Inferior parietal cortex (tissue), 1 donor: Measurements from ENCODE around the gene AP5S1.

Experiments used
- DNase-seq: peaks from one replicate; pipeline ENCODE4 v3.0.0-alpha.2; 2016; ENCODE audit errors: extremely low spot score

Gene AP5S1, protein sequence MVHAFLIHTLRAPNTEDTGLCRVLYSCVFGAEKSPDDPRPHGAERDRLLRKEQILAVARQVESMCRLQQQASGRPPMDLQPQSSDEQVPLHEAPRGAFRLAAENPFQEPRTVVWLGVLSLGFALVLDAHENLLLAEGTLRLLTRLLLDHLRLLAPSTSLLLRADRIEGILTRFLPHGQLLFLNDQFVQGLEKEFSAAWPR

DNA sequence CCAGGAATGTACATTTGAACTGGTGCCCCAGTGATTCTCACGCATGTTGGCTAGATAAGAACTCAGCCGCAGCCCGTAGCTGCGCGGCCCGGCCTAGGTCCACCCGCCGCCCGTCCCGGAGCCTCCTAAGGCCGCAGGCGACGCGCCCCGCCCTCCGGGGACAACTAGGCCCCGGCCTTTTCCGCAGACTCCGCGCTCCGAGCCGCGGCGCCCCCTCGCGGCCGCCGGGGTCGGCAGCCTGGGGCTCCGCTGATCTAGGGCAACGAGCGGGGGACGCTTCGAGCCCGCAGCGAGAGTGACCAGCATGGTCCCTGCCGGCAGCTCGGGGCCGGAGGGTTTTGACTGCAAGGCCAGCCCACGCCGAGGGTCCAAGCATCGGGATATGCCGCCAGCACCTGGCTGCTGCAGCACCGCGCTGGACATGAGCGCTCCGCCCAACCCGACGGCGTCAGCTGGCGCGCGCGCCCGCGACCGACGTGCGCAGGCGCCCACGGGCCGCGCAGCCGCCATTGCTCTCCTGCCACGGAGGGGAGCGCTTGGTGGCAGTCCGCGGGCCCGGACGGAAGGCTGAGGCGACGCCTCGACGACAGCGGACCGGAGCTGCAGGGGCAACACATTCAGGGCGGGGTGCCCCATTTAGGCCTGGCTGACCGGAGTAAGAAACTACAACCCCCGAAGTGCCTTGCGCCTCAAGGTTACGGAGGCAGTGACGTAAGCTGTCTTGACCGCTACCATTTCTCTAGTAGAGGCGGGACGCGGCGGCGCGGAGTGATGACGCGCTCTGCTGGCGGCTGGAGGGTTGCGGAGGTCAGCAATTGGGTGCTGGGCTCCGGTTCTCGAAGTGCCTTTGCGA is at the start of gene AP5S1:
TSS of gene AP5S1 (plus strand) at position 500 of the 853 bp plus-strand sequence. CDS start 1,571 bp downstream, outside the sequence.
- peak; percentile 96 for DNase-seq

DNA sequence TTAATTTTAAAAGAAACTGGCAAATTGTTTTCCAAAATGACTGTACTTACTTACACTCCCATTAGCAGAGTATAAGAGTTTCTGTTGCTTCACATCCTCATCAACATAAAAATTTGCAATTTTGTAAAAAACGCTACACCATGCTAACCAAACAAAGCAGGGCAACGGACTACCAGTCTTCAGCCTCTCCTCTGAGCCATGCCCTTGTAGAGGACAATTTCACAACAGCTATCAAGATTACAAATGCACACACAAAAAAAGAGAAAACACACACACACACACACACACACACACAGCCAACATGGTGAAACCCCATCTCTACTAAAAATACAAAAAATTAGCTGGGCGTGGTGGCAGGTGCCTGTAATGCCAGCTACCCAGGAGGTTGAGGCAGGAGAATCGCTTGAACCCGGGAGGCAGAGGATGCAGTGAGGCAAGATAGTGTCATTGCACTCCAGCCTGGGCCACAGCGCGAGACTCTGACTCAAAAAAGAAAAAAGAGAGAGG is 48.7 kb upstream of the AP5S1 start:
- no peak for DNase-seq

DNA sequence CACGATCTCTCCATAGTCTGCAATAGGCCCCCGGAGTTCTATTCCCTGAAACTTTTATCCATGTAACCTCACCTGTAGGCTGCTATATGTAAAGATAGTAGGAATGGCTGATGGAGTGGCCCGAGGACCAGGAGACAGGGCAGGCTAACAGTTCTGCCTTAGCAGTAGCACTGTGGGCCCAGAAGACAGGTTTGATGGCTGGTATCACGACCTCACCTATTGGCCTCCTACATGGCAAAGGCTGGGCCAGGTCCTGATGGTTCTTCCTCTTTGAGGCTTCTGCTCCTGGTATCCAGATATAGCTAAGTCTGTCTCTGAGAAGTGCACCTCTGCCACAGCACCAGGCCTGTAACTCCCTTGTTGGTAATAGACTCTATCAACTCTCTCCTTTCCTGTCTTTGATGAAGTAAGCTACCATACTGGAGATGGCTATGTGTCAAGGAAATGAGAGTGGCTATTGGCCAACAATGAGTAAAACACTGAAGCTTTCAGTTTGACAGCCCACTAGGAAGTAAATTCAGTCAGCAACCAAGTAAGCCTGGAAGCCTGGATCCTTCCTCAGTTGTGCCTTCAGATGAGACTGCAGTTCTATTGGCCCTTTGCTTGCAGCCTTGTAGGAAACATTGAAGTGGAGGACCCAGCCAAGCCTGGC is 44.8 kb upstream of the AP5S1 start:
- DNase-seq, result no peak

DNA sequence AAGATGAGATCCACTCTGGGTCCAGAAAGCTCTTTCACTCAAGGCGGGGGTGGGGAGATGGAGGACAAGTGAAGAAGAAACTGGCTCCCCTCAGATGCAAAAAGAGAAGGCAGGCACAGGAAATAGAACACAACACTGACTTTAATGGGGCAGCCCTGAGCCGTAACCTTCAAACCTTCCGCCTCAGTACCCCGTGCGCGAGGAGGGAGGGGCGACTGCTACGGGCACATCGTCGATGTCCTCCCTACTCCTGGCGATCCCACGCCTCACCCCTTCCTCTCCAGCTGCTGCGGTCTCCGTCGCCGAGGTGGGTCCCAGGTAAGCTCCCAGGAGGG is 43.0 kb upstream of the AP5S1 start:
- no peak for DNase-seq

DNA sequence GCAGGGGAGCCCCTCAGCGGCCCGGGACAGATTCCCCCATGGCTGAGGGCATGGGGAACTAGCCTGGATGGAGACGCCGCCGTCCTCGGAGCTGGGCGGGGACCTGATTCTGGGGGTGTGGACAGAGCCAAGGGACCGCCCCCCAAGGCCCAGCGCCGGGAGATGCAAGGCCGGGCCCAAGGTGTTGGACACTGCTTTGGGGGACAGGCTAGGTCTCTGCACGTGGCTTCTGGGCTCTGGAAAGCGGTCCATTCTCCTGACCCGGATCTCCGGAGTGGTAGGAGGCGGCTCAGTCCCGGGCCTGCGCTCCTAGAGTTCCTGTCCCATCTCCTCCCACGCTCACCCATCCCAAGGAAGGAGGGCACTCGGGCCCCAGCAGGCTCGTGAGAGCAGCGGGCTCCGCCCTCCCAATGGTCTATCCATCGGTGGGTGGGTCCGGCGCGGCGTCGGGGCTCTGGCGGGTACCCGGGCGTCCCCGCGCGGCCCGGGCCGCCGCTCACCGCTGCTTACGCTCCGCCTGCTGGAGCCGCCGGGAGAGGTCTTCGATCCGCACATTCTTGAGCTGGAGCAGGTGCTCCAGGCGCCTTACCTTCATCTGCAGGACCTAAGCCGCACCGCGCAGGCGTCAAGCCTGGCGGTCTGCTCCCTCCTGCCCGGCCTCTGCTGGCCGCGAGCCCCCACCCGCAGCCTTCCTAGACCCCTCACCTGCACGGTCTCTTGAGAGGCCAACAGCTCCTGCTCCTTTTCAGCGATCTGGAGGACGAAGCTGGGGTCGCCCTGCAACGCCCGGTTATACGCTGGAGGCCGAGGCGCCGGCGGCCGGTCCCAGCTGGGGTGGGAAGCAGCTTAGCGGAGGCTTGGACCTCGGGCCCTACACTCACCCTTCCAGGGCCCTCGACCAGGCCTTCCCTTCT is 42.4 kb upstream of the AP5S1 start:
- DNase-seq, result no peak

DNA sequence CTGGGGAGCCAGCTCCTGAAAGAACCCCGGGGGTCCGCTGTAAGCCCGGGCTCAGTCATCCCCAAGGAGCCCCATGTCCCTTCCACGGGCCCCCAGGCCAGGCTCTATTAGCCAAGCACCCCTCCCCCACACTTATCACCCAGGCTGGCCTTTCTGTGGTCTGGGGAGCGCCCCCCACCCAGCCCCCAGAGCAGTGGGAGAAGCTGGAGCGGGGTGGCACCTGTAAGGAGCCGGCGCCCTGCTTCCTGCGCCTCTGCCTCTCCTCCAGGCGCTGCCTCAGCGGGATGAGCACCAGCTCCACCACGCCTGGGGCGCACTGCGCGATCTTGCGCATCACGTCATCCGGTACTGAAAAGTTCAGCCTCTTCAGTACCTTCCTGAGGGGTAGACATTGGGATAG is 41.4 kb upstream of the AP5S1 start:
- no peak for DNase-seq

DNA sequence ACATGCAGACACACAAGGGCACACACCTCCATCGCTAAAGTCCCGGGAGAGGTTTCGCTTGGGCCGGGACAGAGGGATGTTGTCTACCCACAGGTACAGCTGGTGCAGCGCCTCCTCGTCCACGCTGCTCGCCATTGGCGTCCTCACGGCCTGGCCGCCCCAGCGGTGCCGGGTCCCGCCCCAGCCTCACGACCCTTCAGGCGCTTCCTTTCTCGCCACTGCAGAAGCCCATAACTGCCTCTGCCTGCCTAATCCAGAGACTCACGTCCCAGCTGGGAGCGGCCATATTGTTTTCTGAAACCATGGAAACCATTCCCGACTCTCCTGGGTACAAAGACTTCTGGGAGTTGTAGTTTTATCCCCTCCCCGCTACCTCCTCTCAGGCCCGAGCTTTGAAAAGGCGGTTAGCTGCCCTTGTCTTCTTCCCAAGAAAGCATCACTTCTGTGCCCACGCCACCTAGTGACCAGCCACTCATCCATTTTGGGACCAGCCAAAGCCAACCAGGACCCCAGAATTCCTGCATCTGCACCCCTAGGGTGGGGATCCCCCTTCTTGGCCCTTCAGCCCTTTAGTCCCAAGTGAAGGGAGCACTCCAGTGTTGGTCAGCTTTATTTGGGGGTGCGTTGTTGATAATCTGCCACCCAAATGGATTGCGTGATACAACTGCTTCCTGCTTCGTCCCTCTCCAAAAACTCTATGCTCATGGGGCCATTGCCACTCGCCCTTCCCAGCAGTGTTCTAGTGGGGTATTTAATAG is 39.0 kb upstream of the AP5S1 start, which contains the start of gene SPEF1:
TSS of gene SPEF1 (minus strand) at position 296 of the 758 bp plus-strand sequence. CDS start at position 135, 161 bp downstream.
- peak; percentile 94 for DNase-seq

DNA sequence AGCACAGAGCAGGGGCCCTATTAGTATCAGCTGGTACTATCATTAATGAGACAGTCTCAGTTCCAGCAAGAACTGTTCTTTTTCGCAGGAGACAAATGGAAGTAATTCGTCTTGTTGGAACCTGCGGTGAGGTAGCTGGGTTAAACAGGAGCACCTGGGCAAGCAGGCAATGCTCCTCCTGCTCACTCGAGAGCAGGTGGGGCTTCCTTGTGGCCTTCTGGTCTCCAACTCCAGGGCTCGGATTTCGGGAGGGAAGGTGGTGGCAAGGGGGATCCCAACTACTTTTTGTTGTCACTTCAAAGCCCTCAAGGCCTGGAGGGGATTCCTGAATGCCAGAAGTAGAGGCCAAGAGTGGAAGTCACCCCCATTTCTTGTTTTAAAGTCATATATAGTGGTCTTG is 37.8 kb upstream of the AP5S1 start:
- no peak for DNase-seq

DNA sequence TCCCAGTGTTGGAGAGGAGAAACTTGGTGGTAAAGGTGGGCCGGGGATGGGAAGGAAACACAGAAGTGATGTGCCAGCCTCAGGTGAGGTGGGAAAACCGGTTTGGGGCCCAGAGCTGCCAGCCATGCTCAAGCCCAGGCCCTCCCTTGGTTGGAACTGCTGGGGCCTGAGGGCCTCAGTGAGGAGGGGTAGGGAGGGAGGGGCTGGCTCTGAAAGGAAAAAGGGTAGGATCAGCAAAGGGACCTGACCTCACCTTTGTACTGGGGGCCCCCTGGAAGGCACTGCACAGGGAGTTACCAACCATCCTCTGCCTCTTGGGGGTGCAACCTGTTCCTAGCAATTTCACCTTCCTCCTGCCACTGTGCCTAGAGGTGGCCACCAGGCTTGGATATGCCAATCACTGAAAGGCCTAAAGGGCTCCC is 37.3 kb upstream of the AP5S1 start:
- no peak for DNase-seq

DNA sequence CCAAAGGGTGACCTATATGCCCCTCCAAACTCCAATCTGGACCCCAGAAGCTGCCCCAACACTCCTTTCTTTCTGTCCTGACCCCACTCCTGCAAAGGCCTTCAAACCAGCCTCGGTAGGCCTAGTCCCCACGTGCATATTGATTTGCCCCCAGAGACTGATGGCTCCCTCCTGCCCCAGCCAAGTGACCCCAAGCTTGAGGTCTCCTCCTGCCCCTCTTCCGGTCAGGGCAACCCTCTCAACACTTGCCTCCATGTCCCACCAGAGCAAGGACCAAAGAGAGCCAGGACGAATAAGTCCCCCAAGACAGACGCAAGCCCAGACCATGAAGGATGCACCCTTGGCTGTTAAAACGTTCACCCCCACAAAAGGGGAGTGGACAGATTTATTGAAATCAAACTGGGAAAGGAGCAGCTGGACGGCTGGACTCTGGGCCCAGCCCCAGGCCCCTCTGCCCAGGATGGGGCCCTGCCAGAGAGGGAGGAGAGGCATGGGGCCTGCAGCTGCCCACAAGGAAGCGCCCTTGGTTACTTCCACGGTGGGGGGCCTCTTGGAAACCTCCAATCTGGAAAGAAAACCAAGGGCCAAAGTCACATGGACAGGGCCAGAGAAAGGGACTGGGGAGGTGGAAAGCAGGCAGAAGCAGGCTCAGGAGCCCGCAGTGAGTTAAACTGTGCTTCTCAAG is 36.7 kb upstream of the AP5S1 start:
- no peak for DNase-seq

DNA sequence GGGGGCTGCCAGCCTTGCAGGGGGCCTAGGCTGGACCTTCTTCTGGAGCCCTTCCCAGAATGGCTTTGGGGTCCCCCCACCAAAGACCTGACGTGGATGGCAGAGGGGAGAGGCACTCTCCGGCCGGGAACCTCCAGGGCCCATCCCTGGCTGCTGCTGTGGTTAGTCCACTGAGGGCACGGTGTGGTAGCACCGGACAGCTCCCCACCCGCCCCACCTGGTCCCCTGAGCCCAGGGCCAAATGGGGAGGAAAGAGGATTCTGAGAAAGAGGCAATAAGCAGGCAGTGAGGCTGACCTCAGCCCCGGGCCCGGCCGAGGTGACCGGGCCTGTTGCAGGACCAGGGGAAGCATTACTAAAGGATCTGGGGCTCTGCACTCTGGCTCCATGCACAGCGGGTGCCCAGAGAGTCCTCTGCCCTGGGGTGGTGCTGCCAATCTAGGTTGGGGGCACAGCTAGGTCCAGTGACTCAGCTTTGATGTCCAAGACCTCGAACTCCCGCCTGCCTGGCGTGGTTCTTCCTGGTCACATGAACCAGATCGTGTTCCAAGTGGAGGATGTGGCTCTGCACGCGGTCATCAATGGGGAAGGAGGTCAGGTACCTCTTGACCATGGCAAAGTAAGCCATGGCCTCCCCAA is 36.0 kb upstream of the AP5S1 start:
- DNase-seq, result no peak

DNA sequence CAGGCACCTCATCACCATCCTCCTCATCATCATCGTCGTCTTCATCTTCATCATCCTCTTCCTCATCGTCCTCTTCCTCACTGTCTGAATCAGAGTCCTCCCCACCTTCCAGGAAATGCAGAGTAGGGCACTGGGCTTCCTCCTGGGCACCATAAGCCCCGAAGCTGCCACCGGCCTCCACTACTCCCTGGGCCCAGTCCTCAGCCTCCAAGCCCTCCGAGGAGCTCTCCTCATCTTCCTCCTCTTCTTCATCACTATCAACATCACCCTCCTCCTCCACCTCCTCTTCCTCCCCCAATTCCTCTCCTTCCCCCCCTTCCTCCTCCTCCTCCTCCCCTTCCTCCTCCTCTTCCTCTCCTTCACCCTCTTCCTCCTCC is 35.5 kb upstream of the AP5S1 start:
- DNase-seq, result no peak

DNA sequence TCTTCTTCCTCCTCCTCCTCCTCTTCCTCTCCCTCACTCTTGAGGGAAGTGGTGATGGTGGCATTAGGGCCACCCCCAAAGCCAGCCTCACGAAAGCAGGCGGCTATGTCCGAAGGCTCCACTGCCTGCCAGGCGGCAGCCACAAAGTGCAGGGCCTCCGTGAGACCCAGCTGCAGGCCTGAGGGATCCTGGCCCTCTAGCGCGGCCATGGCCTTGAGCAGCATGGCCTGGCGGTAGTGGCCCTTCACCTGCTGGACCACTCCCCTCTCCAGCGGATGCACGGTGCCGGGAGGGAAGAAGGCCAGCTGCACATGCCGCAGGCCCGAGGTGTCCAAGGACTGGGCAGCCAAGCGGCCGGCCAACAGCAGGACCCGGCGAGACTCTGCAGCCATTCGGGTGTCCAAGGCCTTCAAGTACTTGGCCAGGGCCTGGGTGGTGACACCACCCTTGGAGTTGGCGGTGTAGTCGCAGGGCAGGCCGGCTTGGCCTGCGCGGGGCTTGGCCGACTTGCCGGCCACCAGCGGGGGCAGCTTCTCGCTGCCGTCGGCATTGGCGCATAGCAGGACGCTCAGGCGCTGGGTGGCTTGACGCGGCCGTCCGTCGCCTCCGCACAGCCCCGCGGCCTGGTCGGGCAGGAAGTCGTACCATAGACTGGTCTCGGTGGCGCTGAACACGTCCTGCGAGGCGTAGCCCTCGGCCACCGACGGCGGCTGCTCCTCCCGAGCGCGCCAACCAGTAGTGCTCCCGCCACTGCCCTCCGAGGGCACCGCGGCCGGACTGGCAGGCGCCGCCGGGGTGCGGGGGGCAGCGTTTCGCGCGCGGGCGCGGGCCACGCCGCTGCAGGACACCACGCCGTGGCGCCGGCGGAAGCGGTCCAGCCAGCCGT is 34.9 kb upstream of the AP5S1 start:
- no peak for DNase-seq

DNA sequence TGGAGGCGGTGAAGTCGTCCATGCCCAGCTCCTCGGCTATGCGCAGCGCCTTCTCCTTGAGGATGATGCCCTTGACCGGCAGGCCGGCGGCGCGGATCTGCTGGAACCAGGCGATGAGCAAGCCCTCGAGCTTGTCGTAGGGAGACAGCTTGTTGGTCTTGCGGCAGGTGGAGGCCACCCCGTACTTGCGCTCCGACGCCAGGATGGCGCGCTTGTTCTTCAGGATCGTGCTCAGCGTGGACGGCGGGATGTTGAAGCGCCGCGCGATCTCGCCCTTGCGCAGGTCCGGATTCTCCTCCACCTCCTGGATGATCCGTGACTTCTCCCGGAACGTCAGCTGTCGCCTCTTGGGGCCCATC is 34.2 kb upstream of the AP5S1 start:
- no peak for DNase-seq

DNA sequence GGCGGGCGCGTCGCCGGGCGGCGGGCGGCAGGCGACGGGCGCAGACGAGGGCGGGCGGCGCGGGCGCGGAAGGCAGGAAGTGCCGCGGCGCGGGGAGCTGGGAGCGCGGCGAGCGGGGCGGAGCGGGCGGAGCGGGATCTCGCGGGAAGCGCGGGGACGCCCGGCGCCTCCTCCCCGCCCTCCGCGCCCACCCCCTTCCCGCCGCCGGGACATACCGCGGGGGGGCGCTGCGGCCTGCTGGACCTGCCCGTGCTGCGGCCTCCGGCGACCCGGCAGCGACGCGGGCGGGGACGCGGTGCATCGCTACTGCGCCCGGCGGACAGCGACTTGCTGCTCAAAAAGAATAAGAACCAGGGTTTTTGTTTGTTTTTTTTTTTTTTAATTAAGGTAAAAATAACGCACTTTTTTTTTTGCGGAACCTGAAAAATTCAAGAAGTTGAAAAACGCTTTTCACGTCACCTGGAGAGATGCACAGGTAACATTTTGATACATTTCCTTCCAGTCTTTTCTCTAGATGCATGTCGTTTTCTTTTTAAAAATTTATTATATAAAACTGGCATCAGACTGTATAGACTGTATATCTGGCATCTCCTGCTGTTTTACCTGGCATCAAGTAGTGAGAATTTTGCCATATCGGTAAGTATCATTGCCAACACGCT is 33.6 kb upstream of the AP5S1 start, which contains the start of gene CENPB:
TSS of gene CENPB (minus strand) at position 76 of the 659 bp plus-strand sequence. CDS start 257 bp downstream, outside the sequence.
- DNase-seq, result peak; percentile 81

DNA sequence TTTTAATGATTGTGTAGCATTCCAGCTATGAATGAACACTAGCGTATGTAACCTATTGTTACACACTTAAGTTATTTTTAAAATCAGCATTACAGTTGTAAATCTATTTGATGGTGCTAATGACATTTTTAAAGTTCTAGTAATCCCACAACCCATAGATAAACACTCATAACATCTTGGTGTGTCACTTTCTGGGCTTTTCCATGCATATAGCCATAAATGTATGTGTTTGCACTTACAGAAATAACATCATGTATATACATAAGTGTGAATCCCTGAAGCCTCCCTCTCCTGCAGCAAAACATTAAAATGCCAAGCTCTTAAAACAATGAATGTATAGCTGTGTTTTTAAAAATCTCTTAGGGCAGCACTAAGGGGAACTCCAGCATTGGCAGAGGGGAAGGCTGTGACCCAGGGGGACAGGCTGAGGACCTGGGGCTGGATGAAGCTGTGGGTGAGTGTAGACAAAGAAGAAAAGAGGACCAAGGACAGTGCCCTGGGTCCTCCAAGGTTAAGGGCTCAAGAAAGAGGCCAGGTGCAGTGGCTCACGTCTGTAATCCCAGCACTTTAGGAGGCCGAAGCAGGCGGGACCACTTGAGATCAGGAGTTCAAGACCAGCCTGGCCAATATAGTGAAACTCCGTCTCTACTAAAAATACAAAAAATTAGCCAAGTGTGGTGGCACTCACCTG is 32.9 kb upstream of the AP5S1 start:
- DNase-seq, result no peak

DNA sequence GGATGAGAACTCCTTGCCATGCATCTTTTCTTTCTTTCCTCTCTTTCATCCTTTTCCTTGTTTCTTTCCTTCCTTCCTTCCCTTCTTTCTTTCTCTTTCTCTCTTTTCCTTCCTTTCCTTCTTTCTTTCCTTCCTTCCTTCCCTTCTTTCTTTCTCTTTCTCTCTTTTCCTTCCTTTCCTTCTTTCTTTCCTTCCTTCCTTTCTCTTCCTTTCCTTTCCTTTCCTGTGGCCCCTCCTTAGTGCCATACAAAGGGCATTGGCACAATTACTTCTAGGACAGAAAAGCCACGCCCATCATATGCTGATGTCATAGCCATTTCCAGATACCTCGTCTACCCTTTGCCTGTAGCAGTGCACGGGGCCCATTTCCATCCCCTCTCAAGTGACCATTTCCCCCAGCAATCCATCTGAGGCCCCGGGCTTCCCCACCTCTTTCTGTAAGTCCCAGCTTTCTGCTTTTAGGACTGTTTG is 31.6 kb upstream of the AP5S1 start:
- DNase-seq, result no peak
